Lung (tissue), 12 donors: ENCODE results near the gene SCGB2A2. TPM values are rescaled to one million over a fixed set of nuclear protein-coding genes. Genes with fewer than 3 reads are reported as not detected.

Experiments
- ATAC-seq: fragments of 200-7000 bp; cut with Tn5 transposase; one replicate; pipeline ENCODE4 v1.9.1; 2020; ENCODE audit warnings: moderate number of reproducible peaks; ENCODE audit not compliant: insufficient read depth, low FRiP score
- DNase-seq, 3 donors: peaks; one replicate each; pipeline ENCODE4 v3.0.0-alpha.2; 2013 to 2017
- H3K27ac ChIP-seq, 2 donors: one replicate each; pipeline ENCODE4 v1.5.1; 2013; ENCODE audit warnings: mild to moderate bottlenecking in 2 of 2, moderate library complexity in 2 of 2, control low read depth in 1 of 2, inconsistent platforms in 1 of 2, low read depth in 1 of 2, low read length in 1 of 2
- H3K27me3 ChIP-seq, 3 donors: one replicate each; pipeline ENCODE4 v1.5.1; 2013; ENCODE audit warnings: low read length in 2 of 3; ENCODE audit not compliant: control insufficient read depth in 3 of 3, insufficient read depth in 3 of 3
- H3K36me3 ChIP-seq, 4 donors: one replicate each; pipeline ENCODE4 v1.5.1; 2013; ENCODE audit warnings: low read length in 4 of 4, mild to moderate bottlenecking in 1 of 4, moderate library complexity in 1 of 4; ENCODE audit not compliant: control insufficient read depth in 4 of 4, insufficient read depth in 4 of 4
- H3K4me1 ChIP-seq, 5 donors: one replicate each; pipeline ENCODE4 v1.5.1; 2013; ENCODE audit warnings: low read length in 5 of 5, mild to moderate bottlenecking in 2 of 5, moderate library complexity in 1 of 5; ENCODE audit not compliant: control insufficient read depth in 5 of 5, insufficient read depth in 5 of 5
- H3K4me3 ChIP-seq: one replicate; pipeline ENCODE4 v1.5.1; 2013; ENCODE audit warnings: mild to moderate bottlenecking, control low read depth, moderate library complexity
- H3K9ac ChIP-seq, 2 donors: one replicate each; pipeline ENCODE4 v1.5.1; 2013; ENCODE audit warnings: low read length in 2 of 2, control low read depth in 1 of 2; ENCODE audit not compliant: insufficient read depth in 1 of 2
- H3K9me3 ChIP-seq, 4 donors: one replicate each; pipeline ENCODE4 v1.5.1; 2013; ENCODE audit warnings: low read length in 3 of 4, mild to moderate bottlenecking in 1 of 4, moderate library complexity in 1 of 4; ENCODE audit not compliant: control insufficient read depth in 4 of 4, insufficient read depth in 3 of 4
- WGBS, 2 donors: extraction: QIAGEN DNeasy Blood & Tissue Kit; methylation state at CpG; one replicate each; pipeline ENCODE4 v1.1.7; 2013; 5-methylcytosine and 5-hydroxymethylcytosine counted together
- polyA plus RNA-seq, 2 donors: library from polyadenylated mRNA; stranded (reverse); fragments of 200-250 nt; gene quantifications; one replicate each; pipeline ENCODE4 v1.2.1, GENCODE V29; 2013
- total RNA-seq, 2 donors: library from RNA; depleted of rRNA in 1 of 2; stranded (reverse); fragments of >200 nt in 1 of 2; gene quantifications; one replicate each; pipeline ENCODE4 v1.2.1, GENCODE V29; 2014 to 2021
- TF ChIP-seq, protein P1 (sequence below): IDR thresholded peaks from 2 replicates; pipeline ENCODE4 v1.5.1; 2012; ENCODE audit warnings: mild to moderate bottlenecking; ENCODE audit errors: control extremely low read depth, extremely low read depth
- donor health status: control.
- donor health status: control.
- donor health status: Bipolar disorder and iron deficiency.
- donor health status: healthy.
- donor health status: DM: yes; HTN: yes; CAD: no.

Gene SCGB2A2
- total and polyA plus RNA-seq, 4 donors, result not detected

DNA sequence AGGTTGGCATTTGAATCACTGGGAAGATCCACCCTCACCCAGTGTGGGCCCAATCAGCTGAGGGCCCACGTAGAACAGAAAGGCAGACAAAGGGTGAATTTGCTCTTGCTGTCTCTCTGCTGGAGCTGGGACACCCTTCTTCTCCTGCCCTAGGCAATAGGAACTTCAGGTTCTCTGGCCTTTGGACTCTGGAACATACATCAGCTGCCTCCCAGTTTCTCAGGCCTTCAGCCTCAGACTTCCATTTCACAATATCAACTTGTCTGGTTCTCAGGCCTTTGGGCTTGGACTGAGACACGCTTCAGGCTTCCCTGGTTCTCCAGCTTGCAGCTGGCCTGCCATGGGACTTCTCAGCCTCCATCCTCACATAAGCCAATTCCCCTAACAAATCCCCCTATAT is 52.6 kb downstream of the SCGB2A2 start:
- Histone ChIP-seq H3K4me1 (peaks cover 0 to 3% (median 0%) of the 10 kb centered on the region in 5 donors), H3K9ac (no peak overlapping the region), H3K27ac (no peak overlapping the region), H3K4me3 (no peak overlapping the region), H3K36me3 (no peaks in the 10 kb centered on the region), H3K27me3 (peaks cover 5 to 41% (median 16%) of the 10 kb centered on the region in 3 donors), H3K9me3 (no peaks in the 10 kb centered on the region)
- DNase-seq (no peak), ATAC-seq (no peak)
- WGBS, 2 donors, result 91 to 97% methylated on average over 2 of the region's 2 CpGs
- TF ChIP-seq, protein P1, sequence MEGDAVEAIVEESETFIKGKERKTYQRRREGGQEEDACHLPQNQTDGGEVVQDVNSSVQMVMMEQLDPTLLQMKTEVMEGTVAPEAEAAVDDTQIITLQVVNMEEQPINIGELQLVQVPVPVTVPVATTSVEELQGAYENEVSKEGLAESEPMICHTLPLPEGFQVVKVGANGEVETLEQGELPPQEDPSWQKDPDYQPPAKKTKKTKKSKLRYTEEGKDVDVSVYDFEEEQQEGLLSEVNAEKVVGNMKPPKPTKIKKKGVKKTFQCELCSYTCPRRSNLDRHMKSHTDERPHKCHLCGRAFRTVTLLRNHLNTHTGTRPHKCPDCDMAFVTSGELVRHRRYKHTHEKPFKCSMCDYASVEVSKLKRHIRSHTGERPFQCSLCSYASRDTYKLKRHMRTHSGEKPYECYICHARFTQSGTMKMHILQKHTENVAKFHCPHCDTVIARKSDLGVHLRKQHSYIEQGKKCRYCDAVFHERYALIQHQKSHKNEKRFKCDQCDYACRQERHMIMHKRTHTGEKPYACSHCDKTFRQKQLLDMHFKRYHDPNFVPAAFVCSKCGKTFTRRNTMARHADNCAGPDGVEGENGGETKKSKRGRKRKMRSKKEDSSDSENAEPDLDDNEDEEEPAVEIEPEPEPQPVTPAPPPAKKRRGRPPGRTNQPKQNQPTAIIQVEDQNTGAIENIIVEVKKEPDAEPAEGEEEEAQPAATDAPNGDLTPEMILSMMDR, result no peak

Other genes with a start within 250 kb of the SCGB2A2 start
- 10 to 100 TPM; 13.3 to 14.1 TPM for gene INCENP, start 146.1 kb upstream of the SCGB2A2 start, total RNA-seq
- gene INCENP, start 146.1 kb upstream of the SCGB2A2 start, polyA plus RNA-seq, result 1 to 10 TPM; 3.8 to 6.8 TPM
- gene SCGB1D1, start 79.9 kb upstream of the SCGB2A2 start, total RNA-seq, result not detected
- gene SCGB1D1, start 79.9 kb upstream of the SCGB2A2 start, polyA plus RNA-seq, result not detected
- gene SCGB2A1, start 61.5 kb upstream of the SCGB2A2 start, total RNA-seq, result 1 to 10 TPM in 1 of 2 donors, under 1 TPM in 1; 0.88 to 8.0 TPM
- 1 to 10 TPM; 3.4 to 3.7 TPM for gene SCGB2A1, start 61.5 kb upstream of the SCGB2A2 start, polyA plus RNA-seq
- not detected for gene SCGB1D2, start 27.9 kb upstream of the SCGB2A2 start, total RNA-seq
- not detected for gene SCGB1D2, start 27.9 kb upstream of the SCGB2A2 start, polyA plus RNA-seq
- not detected for gene SCGB1D4, start 28.9 kb downstream of the SCGB2A2 start, total RNA-seq
- gene SCGB1D4, start 28.9 kb downstream of the SCGB2A2 start, polyA plus RNA-seq, result not detected
- gene ASRGL1, start 67.3 kb downstream of the SCGB2A2 start, total RNA-seq, result 10 to 100 TPM in 1 of 2 donors, 1 to 10 TPM in 1; 6.3 to 36.1 TPM
- gene ASRGL1, start 67.3 kb downstream of the SCGB2A2 start, polyA plus RNA-seq, result 10 to 100 TPM; 21.9 to 34.5 TPM
- gene SCGB1A1, start 148.9 kb downstream of the SCGB2A2 start, total RNA-seq, result 1,000 to 10,000 TPM in 1 of 2 donors, 10 to 100 TPM in 1; 16.0 to 5,001 TPM
- gene SCGB1A1, start 148.9 kb downstream of the SCGB2A2 start, polyA plus RNA-seq, result 1,000 to 10,000 TPM; 2,989 to 6,099 TPM